Heart left ventricle (tissue), 13 donors: ENCODE results near the gene IREB2.

Source experiments
- CTCF ChIP-seq, 12 donors: fragments of 200-600 bp; sonication (generic) in 4 of 12; IDR thresholded peaks; one replicate each; pipeline versions ENCODE4 v1.5.0 to v1.8.0; 2018 to 2022; ENCODE audit warnings: antibody characterized with exemption in 12 of 12, mild to moderate bottlenecking in 5 of 12
- POLR2A ChIP-seq, 2 donors: fragments of 450-650 bp; IDR thresholded peaks; one replicate each; pipeline ENCODE4 v1.6.1; 2017; ENCODE audit warnings: antibody characterized with exemption in 2 of 2, mild to moderate bottlenecking in 2 of 2, moderate library complexity in 2 of 2
- donor health status: ischemic (EF 13 %, LVEDD 7.1; RV severe dilation, severe dysfunction).
- donor health status: DM: no; HTN: yes; CAD: no.
- donor health status: DM: no; HTN: no; CAD: no.
- donor health status: ischemic (EF 25% LVEDD 6.9; RV normal size, moderate dysfunction).
- donor health status: ischemic (EF 25% LVEDD 5.7; RV mildly dilated, moderate dysfunction).
- donor health status: ischemic (EF 35%, LVEDD 5.7; RV mildly dilated, moderate dysfunction).
- donor health status: nonischemic (EF 11% LVEDD 7.7; RV severe dilation, severe dysfunction).
- donor health status: DM: yes; HTN: yes; CAD: no.
- donor health status: PGD.
- donor health status: ischemic (EF 29% LVEDD 5.4; RV normal size, mild dysfunction).
- donor health status: nonischemic (EF 23%, LVEDD 6.1; RV moderate dilation, normal function).

DNA sequence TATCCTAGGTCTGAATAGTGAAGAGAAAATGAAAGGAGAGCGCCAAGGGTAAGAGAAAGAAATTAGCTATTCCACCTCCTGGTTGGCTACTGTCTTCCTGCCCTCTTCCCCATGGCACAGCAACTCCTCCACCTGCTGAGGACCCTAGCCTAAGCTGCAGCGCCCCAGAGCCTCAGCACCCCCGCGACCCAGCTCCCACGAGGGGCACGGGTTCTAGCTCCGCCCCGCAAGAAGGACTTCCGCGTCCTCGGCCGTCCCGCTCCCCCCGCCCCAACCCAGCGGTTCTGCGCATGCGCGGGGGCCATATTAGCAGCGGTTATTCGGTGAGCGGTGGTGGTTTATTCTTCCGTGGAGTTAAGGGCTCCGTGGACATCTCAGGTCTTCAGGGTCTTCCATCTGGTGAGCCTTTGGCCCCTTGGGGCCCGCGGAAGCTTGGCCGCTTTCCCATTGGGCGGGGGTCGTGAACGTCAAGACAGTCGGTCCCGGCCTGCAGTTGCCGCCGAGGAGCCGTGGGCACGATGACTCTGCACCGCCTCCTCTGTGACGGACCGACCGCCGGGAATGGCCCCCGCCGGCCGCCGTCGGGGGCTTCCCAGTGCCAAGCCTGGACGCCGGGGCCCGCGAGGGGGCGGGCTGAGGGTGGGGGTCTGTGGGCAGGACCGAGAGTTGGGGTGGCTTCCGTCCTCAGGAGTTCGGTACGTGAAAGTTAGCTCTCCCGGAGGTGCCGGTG lies 102.3 kb downstream of the IREB2 start, which contains the start of gene PSMA4:
- TF ChIP-seq CTCF (IDR thresholded peaks at IDR 0.05) (peak in 10 of 12 donors; percentile 23 to 65 (median 46)), POLR2A (IDR thresholded peaks at IDR 0.05) (peak in 1 of 2 donors; percentile 85)
